GM21447 (cell line): ENCODE data around the gene SLC37A1.
A peak's percentile ranks its signal among the peaks of the same experiment; 100 is the strongest.

Experiments used
- ATAC-seq: cut with Tn5 transposase; IDR thresholded peaks from one replicate; pipeline ENCODE4 v1.9.1; 2021; ENCODE audit not compliant: unreplicated experiment

Gene SLC37A1

GRCh38 chr21:42503711-42504110 lies 9.9 kb upstream of the SLC37A1 start:
- no peak for ATAC-seq

- ATAC-seq = peak; percentile 97
Observed at GRCh38 chr21:42505090-42505726, 8.4 kb upstream of the SLC37A1 start.

- ATAC-seq = no peak
Observed at GRCh38 chr21:42507418-42507817, 6.2 kb upstream of the SLC37A1 start.

GRCh38 chr21:42508371-42508770 lies 5.3 kb upstream of the SLC37A1 start:
- no peak for ATAC-seq

GRCh38 chr21:42509244-42509643 lies 4.4 kb upstream of the SLC37A1 start:
- ATAC-seq = no peak

GRCh38 chr21:42512346-42513034 lies 1.2 kb upstream of the SLC37A1 start:
- no peak for ATAC-seq

- ATAC-seq = peak; percentile 38
Observed at GRCh38 chr21:42513985-42514882, 582 bp downstream of the SLC37A1 start.

GRCh38 chr21:42514883-42515228 lies 1.2 kb downstream of the SLC37A1 start:
- no peak for ATAC-seq

GRCh38 chr21:42515708-42516502 lies 2.3 kb downstream of the SLC37A1 start:
- no peak for ATAC-seq

- no peak for ATAC-seq
Observed at GRCh38 chr21:42518215-42518614, 4.6 kb downstream of the SLC37A1 start.

GRCh38 chr21:42518626-42519025 lies 5.0 kb downstream of the SLC37A1 start:
- ATAC-seq = no peak

- no peak for ATAC-seq
Observed at GRCh38 chr21:42520628-42521253, 7.1 kb downstream of the SLC37A1 start.

GRCh38 chr21:42521384-42521783 lies 7.7 kb downstream of the SLC37A1 start:
- no peak for ATAC-seq

- ATAC-seq = no peak
Observed at GRCh38 chr21:42521805-42522204, 8.2 kb downstream of the SLC37A1 start.

GRCh38 chr21:42522271-42522670 lies 8.6 kb downstream of the SLC37A1 start:
- ATAC-seq = no peak

- ATAC-seq = no peak
Observed at GRCh38 chr21:42522771-42523170, 9.1 kb downstream of the SLC37A1 start.

- ATAC-seq = no peak
Observed at GRCh38 chr21:42523211-42523610, 9.6 kb downstream of the SLC37A1 start.

GRCh38 chr21:42523941-42524340 lies 10.3 kb downstream of the SLC37A1 start:
- ATAC-seq = no peak

- peak; percentile 69 for ATAC-seq
Observed at GRCh38 chr21:42524341-42525028, 10.8 kb downstream of the SLC37A1 start.

- peak; percentile 14 for ATAC-seq
Observed at GRCh38 chr21:42525029-42525581, 11.5 kb downstream of the SLC37A1 start.
